Measurements from ENCODE around the gene ST3GAL3. TPM values are rescaled to one million over a fixed set of nuclear protein-coding genes. Genes with fewer than 3 reads are reported as not detected.

The ST3GAL3 gene
- total and polyA plus RNA-seq, 2 experiments from 2014 or later = 4.5 to 7.0 TPM

- H3K4me1 ChIP-seq (ENCODE audit: insufficient read depth) = peaks cover 29% of the 10 kb centered on the region
- 0 out of 2 replicates have a peak, but pooled peaks cover 7% of the 10 kb centered on the region for H3K36me3 ChIP-seq (ENCODE audit: insufficient read depth)
- TF ChIP-seq STAT1 (IDR thresholded peaks at IDR 0.05; ENCODE audit: unreplicated experiment) (no peak), CREB1 (CRISPR knock-in tag; IDR thresholded peaks at IDR 0.05; ENCODE audit: low read depth) (peak; percentile 95), EZH2phosphoT487 (IDR thresholded peaks at IDR 0.05; ENCODE audit: unreplicated experiment) (no peak), POLR2AphosphoS5 (IDR thresholded peaks at IDR 0.05; ENCODE audit: low read depth) (peak; percentile 92), NANOG (IDR thresholded peaks at IDR 0.05; ENCODE audit: borderline replicate concordance) (no peak), ETS1 (IDR thresholded peaks at IDR 0.05) (peak; percentile 93), ZNF114 (CRISPR knock-in tag; IDR thresholded peaks at IDR 0.05) (no peak), CTCF (conservative IDR thresholded peaks at IDR 0.05; ENCODE audit: low read depth in 2 of 2) (0 out of 4 replicates have a peak, but pooled peaks of 1 of the 2 experiments have one; percentile 14)
- Mint-ChIP-seq H3K27ac (peak within 1 kb of the TSS; percentile 69), H3K27me3 (ENCODE audit: insufficient read depth, low read depth, poor library complexity) (peaks cover 25% of the 10 kb centered on the region), H3K4me1 (peaks cover 45% of the 10 kb centered on the region), H3K36me3 (ENCODE audit: low read depth) (peaks cover 70% of the 10 kb centered on the region), H3K9me3 (no peaks in the 10 kb centered on the region), H3K4me3 (peak within 1 kb of the TSS; percentile 90)
- H4K20me1 ChIP-seq (replicated peaks; ENCODE audit: insufficient read depth) = peaks cover 22% of the 10 kb centered on the region
- H3K27ac ChIP-seq (ENCODE audit: low read depth) = 0 out of 2 replicates have a peak within 1 kb of the TSS, but pooled peaks have one; percentile 59
- DNase-seq (ENCODE audit: low spot score) (peak; percentile 99), ATAC-seq (peak; percentile 78)
- peak within 1 kb of the TSS; percentile 100 for H2AFZ ChIP-seq
- H3K4me3 ChIP-seq = peak within 1 kb of the TSS; percentile 96
- peak within 1 kb of the TSS; percentile 98 for H3K4me2 ChIP-seq
- peaks cover 17% of the 10 kb centered on the region for H3K79me2 ChIP-seq (replicated peaks; ENCODE audit: insufficient read depth)
- H3F3A ChIP-seq (replicated peaks; ENCODE audit: low read depth) = peaks cover 24% of the 10 kb centered on the region; the same call in 1 of the 2 replicates
- no peaks in the 10 kb centered on the region for H3K9me2 ChIP-seq (ENCODE audit: insufficient read depth)
- H3K27me3 ChIP-seq (ENCODE audit: insufficient read depth) = no peaks in the 10 kb centered on the region
Observed at GRCh38 chr1:43974443-43975248, 267.3 kb downstream of the ST3GAL3 start, which contains the start of gene ATP6V0B. Gene ATP6V0B, plus strand, starts transcription at chr1:43974960. Its CDS starts 81 bp downstream, at chr1:43975041.

- Histone ChIP-seq H2AFZ (no peak overlapping the region), H3K36me3 (ENCODE audit: insufficient read depth) (0 out of 2 replicates have a peak, but pooled peaks cover 7% of the 10 kb centered on the region), H3K27ac (ENCODE audit: low read depth) (0 out of 2 replicates have a peak overlapping the region, but pooled peaks have one; percentile 59), H3K4me2 (peak overlapping the region; percentile 98), H3K4me3 (peak overlapping the region; percentile 96), H3F3A (replicated peaks; ENCODE audit: low read depth) (peaks cover 28% of the 10 kb centered on the region; the same call in 1 of the 2 replicates), H3K79me2 (replicated peaks; ENCODE audit: insufficient read depth) (peaks cover 17% of the 10 kb centered on the region), H3K27me3 (ENCODE audit: insufficient read depth) (no peaks in the 10 kb centered on the region), H3K9me2 (ENCODE audit: insufficient read depth) (no peaks in the 10 kb centered on the region), H4K20me1 (replicated peaks; ENCODE audit: insufficient read depth) (peaks cover 22% of the 10 kb centered on the region), H3K4me1 (ENCODE audit: insufficient read depth) (peaks cover 32% of the 10 kb centered on the region)
- peaks cover 28% of the 10 kb centered on the region for H3K27me3 Mint-ChIP-seq (ENCODE audit: insufficient read depth, low read depth, poor library complexity)
- peak overlapping the region; percentile 52 for H3K27ac Mint-ChIP-seq
- H3K36me3 Mint-ChIP-seq (ENCODE audit: low read depth) = peaks cover 65% of the 10 kb centered on the region
- peak overlapping the region; percentile 90 for H3K4me3 Mint-ChIP-seq
- no peaks in the 10 kb centered on the region for H3K9me3 Mint-ChIP-seq
- DNase-seq (ENCODE audit: low spot score) (peak; percentile 56), ATAC-seq (peak; percentile 8)
- H3K4me1 Mint-ChIP-seq = peaks cover 45% of the 10 kb centered on the region
- TF ChIP-seq EZH2 (IDR thresholded peaks at IDR 0.05; ENCODE audit: low read depth, unreplicated experiment) (no peak), ZNF331 (CRISPR knock-in tag; IDR thresholded peaks at IDR 0.05; ENCODE audit: low read depth) (no peak), NANOG (IDR thresholded peaks at IDR 0.05; ENCODE audit: borderline replicate concordance) (no peak), POLR2AphosphoS5 (IDR thresholded peaks at IDR 0.05; ENCODE audit: low read depth) (no peak), JUNB (IDR thresholded peaks at IDR 0.05; ENCODE audit: unreplicated experiment) (no peak), ZNF114 (CRISPR knock-in tag; IDR thresholded peaks at IDR 0.05) (no peak), REST (IDR thresholded peaks at IDR 0.05; ENCODE audit: unreplicated experiment) (no peak), CREB1 (CRISPR knock-in tag; IDR thresholded peaks at IDR 0.05; ENCODE audit: low read depth) (no peak), CTCF (conservative IDR thresholded peaks at IDR 0.05; ENCODE audit: low read depth in 2 of 2) (no peak), EZH2phosphoT487 (IDR thresholded peaks at IDR 0.05; ENCODE audit: unreplicated experiment) (no peak)
Observed at GRCh38 chr1:43975249-43975961, 268.1 kb downstream of the ST3GAL3 start.

Data from GM23338 (cell line).